ENCODE results near the gene NR1D1. TPM values are rescaled to one million over a fixed set of nuclear protein-coding genes. Genes with fewer than 3 reads are reported as not detected.

NR1D1 gene
- total RNA-seq, 1 donor from 2014 or later: 3.6 TPM

DNA sequence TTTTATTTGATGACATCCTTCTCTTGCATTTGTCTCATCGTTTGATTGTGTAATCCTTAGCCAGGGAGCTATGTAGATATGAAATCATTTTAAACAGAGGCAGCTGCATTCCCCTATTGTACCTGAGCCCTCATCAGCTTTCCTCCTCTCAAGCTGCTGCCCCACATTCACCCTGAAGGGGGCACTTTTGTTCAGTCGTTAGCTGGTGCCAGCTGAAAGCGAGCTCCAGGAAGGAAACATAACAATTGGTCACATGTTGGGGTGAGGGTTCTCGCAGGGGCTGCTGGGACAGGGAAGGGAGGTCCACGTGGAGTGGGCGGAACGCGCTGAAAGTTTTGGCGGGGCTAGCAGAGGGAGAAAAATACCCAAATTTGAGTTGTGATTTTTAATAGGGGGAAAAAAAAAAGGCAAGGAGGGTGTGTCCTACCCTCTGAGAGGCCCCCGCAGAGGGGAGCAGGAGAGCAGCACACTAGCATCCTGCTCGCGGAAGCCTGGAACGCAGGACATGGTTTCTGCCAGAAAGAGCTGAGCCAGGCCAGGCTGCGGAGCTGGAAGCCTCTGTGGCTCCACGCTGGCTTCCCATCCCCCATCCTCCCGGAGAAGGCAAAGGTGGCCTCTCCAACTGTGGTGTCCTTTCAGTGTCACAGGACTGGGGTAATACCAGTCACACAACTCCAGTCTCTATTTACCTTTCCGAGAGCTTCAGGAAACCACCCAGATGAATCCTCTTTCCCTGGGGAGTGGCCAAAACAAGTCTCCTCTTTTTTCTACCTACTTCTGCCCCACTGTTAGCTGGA is 12.9 kb upstream of the NR1D1 start:
- TF ChIP-seq, protein P1, sequence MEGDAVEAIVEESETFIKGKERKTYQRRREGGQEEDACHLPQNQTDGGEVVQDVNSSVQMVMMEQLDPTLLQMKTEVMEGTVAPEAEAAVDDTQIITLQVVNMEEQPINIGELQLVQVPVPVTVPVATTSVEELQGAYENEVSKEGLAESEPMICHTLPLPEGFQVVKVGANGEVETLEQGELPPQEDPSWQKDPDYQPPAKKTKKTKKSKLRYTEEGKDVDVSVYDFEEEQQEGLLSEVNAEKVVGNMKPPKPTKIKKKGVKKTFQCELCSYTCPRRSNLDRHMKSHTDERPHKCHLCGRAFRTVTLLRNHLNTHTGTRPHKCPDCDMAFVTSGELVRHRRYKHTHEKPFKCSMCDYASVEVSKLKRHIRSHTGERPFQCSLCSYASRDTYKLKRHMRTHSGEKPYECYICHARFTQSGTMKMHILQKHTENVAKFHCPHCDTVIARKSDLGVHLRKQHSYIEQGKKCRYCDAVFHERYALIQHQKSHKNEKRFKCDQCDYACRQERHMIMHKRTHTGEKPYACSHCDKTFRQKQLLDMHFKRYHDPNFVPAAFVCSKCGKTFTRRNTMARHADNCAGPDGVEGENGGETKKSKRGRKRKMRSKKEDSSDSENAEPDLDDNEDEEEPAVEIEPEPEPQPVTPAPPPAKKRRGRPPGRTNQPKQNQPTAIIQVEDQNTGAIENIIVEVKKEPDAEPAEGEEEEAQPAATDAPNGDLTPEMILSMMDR (IDR thresholded peaks at IDR 0.05; ENCODE audit: insufficient read depth, low read length, poor library complexity, severe bottlenecking): peak; percentile 87
- Histone ChIP-seq H3K36me3 (ENCODE audit: control insufficient read depth, insufficient read depth, low read length) (no peaks in the 10 kb centered on the region), H3K27me3 (ENCODE audit: control insufficient read depth, insufficient read depth, low read length) (no peaks in the 10 kb centered on the region), H3K4me3 (ENCODE audit: low read depth, low read length) (peak overlapping the region; percentile 37)
- no peak for DNase-seq (ENCODE audit: low read depth)

DNA sequence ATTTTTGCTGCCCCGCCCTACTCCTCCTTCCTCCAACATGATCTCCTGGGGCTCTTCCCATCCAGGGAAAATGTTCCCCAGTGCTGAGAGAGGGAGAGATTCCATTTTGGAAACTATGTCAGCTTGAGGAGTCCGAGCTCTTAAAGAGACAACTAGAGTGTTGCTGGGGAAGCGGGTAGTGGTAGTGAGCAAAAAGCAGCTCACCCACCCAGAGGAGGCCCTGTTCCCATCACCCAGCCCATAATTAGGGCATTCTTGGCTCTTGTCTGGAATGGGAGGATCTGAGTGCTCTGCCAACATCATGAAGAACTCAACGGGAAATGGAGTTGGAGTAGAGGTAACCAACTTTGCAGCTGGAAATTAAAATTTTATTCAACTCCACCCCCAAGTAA is 12.3 kb upstream of the NR1D1 start:
- no peak overlapping the region for H3K4me3 ChIP-seq (ENCODE audit: low read depth, low read length)

DNA sequence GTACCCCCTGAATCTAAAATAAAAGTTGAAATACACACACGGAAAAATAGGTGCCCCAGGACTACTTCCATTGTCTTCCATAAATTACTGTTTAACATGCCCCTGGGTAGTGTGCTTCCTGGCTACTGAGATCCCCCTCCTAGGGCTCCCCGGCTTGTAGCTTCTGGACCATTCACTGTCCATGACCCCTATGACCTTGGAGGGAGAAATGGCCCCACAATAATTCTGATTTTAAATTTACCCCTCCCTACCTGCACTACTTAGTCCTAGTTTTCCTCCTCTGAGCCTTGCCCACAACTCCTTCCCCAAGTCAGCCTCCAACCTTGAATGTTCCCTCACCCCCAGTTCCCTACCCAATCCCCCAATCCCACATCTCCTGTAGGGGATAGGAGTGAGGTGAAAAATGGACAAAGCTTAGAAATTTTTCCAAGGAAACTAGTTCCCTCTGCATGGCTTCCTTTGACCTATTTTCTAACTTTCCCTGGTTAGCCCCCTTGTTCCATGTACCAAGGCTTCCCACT is 11.9 kb upstream of the NR1D1 start:
- Histone ChIP-seq H3K27me3 (ENCODE audit: control insufficient read depth, insufficient read depth, low read length) (no peaks in the 10 kb centered on the region), H3K36me3 (ENCODE audit: control insufficient read depth, insufficient read depth, low read length) (no peaks in the 10 kb centered on the region), H3K4me3 (ENCODE audit: low read depth, low read length) (no peak overlapping the region)
- no peak for DNase-seq (ENCODE audit: low read depth)
- TF ChIP-seq, protein P1 (IDR thresholded peaks at IDR 0.05; ENCODE audit: insufficient read depth, low read length, poor library complexity, severe bottlenecking): no peak

More for the DNA sequence above, 12.3 kb upstream of the NR1D1 start:
- no peak for DNase-seq (ENCODE audit: low read depth)
- Histone ChIP-seq H3K36me3 (ENCODE audit: control insufficient read depth, insufficient read depth, low read length) (no peaks in the 10 kb centered on the region), H3K27me3 (ENCODE audit: control insufficient read depth, insufficient read depth, low read length) (no peaks in the 10 kb centered on the region)
- TF ChIP-seq, protein P1 (IDR thresholded peaks at IDR 0.05; ENCODE audit: insufficient read depth, low read length, poor library complexity, severe bottlenecking): no peak

DNA sequence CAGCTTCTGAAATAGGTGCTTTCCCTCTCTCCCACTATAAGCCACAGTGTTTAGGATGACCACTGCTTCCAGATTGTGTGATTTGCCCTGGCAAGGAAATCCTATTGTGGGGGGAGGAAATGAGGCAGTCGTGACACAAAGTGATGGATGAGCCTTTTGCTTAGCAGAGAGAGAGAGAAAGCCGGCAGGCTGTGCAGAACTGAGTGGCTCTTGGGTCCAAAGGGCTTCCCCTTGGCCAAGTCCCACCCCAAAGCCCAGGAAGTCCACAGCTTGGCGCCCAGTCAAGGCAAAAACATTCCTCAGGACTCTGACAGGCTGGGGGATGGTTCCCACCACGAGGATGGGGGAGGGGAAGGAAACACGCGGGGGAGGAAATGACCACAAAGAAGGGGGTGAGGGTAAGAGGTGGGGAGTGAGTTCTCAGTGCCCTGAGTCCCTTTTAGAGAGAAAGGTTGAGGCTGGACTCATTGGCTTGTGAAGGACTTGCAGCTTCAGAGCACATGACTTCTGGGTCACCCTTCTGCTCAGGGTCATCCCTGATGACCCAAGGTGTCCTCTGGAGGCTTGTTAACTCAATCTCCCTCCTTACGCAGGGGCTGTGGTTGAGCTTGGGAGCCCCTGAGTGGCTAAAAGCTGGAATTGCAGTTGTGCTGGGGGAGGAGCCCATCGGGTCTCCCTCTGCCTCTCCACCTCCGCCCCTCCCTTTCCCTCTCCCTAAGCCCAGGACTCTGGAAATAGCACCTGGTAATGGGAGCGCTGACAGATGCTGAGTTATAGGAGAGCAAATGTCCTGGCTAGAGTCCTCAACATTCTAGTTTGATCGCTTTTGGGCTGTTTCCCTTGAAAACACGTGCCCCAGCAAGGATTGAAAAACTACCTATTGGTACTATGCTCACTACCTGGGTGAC is 11.1 kb upstream of the NR1D1 start:
- TF ChIP-seq, protein P1 (IDR thresholded peaks at IDR 0.05; ENCODE audit: insufficient read depth, low read length, poor library complexity, severe bottlenecking): peak; percentile 81
- Histone ChIP-seq H3K4me3 (ENCODE audit: low read depth, low read length) (no peak overlapping the region), H3K36me3 (ENCODE audit: control insufficient read depth, insufficient read depth, low read length) (no peaks in the 10 kb centered on the region), H3K27me3 (ENCODE audit: control insufficient read depth, insufficient read depth, low read length) (no peaks in the 10 kb centered on the region)
- DNase-seq (ENCODE audit: low read depth): no peak

DNA sequence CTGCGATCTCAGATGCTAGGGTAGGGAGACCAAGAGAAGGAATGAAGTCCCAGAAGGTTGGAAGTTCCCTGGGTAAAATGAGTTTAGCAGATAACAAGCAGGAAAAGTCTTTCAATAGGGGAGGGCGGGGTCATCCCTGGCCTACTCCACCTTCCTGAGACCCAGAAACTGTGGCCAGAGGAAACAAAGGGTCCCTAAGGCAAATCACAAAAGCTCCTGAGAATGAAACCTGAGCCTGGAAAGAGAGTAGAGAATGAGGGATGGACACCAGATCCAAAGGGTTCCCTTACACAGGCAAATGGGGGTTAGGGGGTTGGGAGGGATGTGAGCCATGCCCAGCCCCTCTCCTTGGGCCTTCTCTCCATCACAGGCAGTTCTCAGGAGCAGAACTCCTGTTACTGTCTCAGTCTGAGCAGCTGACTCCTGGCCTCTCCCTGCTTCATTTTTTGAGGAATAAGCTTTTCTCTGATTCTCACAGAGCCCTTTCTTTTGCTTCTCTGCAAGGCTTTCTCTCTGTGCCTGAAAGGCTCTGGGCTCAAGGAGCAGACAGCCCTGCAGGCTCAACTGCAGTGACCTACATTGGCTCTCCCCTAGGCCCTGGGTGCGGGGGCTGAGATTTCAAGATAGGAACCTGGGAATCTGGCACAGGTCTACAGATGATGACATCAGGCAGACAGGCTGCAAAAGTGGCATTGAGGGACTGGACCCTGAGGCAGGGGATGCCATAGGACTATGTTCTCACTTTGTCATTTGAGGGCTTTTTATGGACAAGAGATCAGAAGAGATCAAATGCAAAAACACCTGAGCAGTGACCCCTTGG is 9.8 kb upstream of the NR1D1 start:
- Histone ChIP-seq H3K27me3 (ENCODE audit: control insufficient read depth, insufficient read depth, low read length) (no peaks in the 10 kb centered on the region), H3K36me3 (ENCODE audit: control insufficient read depth, insufficient read depth, low read length) (no peaks in the 10 kb centered on the region), H3K4me3 (ENCODE audit: low read depth, low read length) (no peak overlapping the region)
- TF ChIP-seq, protein P1 (IDR thresholded peaks at IDR 0.05; ENCODE audit: insufficient read depth, low read length, poor library complexity, severe bottlenecking): no peak
- DNase-seq (ENCODE audit: low read depth): no peak

Data from kidney epithelial cell (primary cell).